ENCODE data around the gene CFAP69.
"Not testable (repeated sequence)": the region's sequence is repeated elsewhere in the genome, so short reads cannot be mapped to it uniquely, and the experiment has no call there.

CFAP69 gene

DNA sequence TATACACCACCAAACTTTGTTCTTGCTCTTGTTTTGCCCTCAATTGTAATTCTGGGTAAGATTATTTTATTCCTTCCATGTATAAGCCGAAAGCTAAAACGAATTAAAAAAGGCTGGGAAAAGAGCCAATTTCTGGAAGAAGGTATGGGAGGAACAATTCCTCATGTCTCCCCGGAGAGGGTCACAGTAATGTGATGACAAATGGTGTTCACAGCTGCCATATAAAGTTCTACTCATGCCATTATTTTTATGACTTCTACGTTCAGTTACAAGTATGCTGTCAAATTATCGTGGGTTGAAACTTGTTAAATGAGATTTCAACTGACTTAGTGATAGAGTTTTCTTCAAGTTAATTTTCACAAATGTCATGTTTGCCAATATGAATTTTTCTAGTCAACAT, 12.5 kb upstream of the CFAP69 start:
- no peak for DNase-seq

DNA sequence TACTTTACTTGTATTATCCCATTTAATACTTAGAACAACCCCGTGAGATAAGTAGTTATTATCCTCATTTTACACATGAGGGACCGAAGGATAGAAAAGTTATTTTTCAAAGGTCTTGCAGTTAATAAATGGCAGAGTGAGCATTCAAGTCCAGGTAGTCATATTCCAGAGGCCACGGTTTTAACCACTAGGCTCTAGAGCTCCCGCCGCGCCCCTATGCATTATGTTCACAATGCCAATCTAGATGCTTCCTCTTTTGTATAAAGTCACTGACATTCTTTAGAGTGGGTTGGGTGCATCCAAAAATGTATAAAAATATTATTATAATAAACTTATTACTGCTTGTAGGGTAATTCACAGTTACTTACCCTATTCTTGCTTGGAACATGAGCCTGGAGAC, 11.4 kb upstream of the CFAP69 start:
- DNase-seq = no peak

DNA sequence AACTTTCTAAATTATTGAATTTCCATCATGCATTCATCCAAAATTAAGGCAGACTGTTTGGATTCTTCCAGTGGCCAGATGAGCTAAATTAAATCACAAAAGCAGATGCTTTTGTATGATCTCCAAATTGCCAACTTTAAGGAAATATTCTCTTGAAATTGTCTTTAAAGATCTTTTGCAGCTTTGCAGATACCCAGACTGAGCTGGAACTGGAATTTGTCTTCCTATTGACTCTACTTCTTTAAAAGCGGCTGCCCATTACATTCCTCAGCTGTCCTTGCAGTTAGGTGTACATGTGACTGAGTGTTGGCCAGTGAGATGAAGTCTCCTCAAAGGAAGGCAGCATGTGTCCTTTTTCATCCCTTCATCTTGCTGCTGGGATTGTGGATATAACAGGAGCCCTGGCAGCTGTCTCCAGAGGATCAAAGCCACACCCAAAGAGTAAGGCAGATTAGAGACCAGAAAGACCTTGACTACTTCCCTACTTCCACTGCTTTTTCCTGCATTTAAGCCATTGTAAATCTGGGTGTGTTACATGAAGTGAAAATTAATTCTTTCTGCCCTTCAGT, 8.2 kb upstream of the CFAP69 start:
- DNase-seq = no peak

DNA sequence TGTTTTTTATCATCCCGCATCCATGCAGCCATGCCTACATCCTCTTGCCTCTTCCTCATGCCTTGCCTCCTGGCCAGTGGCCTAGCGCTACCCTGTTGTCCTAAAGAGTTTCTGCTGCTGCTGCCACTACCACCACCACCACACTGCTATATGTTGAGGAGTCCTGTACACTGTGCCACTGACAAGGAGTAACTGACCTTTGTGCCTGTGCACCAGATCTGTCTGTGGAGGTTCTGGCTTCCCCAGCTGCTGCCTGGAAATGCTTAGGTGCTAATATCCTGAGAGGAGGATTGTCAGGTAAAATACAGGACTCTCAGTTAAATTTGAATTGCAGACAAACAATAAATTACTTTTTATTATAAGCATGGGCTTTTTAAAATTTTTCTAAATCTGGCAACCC, 7.0 kb upstream of the CFAP69 start:
- no peak for DNase-seq

GRCh38 chr7:90238583-90238982, 6.4 kb upstream of the CFAP69 start:
- no peak for DNase-seq

GRCh38 chr7:90239050-90239449, 5.9 kb upstream of the CFAP69 start:
- no peak for DNase-seq

DNA sequence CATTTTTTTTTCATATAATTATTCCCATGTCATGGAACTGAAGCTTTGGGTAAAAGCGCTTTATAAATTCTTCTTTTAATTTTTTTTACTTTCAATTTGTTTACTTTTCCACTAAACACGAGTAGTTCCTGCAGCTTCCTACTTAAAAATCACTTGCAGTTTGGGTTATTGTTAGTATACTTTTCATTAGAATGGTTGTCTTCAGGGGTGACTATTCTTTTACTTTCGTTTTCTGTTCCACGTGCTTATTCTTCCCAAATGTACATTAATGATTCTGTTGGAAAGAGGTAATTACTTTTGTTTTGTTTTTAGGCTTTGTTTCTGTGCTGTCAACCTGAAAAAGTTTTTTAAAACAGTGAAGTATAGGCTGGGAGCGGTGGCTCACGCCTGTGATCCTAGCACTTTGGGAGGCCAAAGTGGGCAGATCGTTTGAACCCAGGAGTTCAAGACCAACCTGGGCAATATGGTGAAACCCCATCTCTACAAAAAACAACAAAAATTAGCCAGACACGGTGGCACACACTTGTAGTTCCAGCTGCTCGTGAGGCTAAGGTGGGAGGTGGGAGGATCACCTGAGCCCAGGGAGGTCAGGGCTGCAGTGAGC, 5.2 kb upstream of the CFAP69 start:
- DNase-seq = no peak

DNA sequence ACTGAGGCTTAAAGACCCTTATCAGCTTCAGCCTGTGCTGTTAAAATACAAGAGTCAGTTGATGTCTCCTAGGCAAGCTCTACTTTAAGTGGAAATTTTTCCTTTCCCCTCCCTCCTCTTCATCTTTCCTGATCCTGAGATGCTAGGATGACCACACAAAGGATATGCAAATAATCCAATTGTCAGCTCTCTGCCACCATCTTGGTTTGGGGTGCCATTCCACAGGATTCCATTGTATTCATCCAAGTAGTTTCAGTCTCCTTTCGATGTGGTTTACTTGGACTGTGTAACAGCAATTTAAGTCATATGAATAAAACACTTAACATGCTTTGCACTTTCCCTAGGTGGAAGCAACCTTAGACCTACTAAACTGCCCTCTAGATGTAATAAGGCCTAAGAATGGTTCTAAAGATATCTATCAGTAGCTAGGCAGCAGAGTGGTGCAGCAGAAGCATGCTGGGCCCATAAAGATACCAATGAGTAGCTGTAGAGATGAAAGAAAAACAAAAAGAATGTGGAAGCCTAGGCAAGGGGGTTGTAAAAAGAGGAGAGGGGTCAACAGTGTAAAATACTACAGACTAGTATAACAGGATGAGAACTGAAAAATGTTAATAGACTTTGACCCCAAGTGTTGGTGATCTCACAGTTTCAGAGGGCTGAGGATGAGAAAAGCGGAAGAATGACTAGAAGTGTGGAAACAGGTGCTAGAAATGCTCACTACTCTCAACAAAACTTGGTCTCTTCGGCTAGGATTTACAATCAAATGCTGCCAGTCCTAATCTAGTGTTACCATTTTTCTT, 2.4 kb upstream of the CFAP69 start:
- DNase-seq = no peak

- DNase-seq = no peak
Observed at GRCh38 chr7:90243556-90243955, 1.4 kb upstream of the CFAP69 start.

- no peak for DNase-seq
Observed at GRCh38 chr7:90244565-90244908, 437 bp upstream of the CFAP69 start.

GRCh38 chr7:90246171-90246570, 1.2 kb downstream of the CFAP69 start:
- no peak for DNase-seq

DNA sequence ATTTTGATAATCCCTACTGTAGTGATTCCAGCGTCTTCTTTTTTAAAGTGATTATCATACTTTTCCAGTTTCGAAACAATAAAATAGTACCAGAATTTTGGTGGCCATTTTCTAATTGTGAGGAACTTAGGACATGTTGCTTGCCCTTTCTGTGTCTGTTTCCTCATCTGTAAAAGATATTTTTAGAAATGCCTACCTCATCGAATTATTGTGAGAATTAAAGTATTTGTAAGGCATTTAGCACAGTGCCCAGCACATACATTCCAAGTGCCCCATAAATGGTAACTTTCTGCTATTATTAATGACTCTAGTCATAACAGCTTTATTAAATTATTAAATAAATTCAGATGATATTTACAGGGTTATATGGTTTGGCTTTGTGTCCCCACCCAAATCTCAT, 3.7 kb downstream of the CFAP69 start:
- no peak for DNase-seq

DNA sequence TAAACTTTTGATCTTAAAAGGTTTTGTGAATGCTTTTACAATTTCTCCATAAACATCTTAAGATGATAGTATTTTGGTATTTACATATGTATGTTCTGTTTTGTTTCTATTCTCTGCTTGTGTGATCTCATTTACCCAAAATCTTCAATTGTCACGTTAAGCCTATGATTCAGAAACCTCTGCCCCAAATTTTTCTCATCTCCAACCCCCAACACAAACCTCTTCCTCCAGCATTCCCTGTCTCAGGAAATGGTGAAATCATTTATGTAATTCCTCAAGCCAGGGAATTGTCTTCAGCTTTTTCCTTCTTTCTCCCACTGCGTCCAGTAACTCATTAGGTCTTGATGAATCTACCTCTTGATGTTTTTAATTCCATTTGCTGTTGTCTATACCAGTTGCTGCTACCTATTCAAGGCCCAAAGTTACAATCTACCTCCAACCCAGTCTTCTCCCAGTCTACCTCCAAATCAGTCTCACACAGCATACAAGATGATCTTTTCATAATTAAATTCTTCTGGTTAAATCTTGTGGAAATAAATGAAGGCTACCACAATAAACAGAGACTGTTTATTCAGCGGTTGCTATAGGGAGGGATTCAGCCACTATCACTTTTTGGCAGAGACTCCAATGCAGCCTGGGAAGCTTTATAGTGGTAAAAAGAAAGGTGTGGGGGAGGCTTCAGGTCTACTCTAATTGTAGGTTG, 5.8 kb downstream of the CFAP69 start:
- no peak for DNase-seq

GRCh38 chr7:90251304-90251635, 6.3 kb downstream of the CFAP69 start:
- DNase-seq = no peak

DNA sequence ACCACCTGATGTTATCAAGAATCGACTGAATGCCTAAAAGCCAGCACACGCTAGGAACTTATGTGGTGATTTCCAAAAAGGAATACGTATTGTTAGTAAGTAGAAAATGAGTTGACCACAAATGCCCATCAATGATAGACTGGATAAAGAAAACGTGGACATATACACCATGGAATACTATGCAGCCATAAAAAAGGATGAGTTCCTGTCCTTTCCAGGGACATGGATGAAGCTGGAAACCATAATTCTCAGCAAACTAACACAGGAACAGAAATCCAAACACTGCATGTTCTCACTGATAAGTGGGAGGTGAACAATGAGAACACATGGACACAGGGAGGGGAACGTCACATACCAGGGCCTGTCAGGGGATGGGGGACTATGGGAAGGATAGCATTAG, 11.0 kb downstream of the CFAP69 start:
- DNase-seq = not testable (repeated sequence)

DNA sequence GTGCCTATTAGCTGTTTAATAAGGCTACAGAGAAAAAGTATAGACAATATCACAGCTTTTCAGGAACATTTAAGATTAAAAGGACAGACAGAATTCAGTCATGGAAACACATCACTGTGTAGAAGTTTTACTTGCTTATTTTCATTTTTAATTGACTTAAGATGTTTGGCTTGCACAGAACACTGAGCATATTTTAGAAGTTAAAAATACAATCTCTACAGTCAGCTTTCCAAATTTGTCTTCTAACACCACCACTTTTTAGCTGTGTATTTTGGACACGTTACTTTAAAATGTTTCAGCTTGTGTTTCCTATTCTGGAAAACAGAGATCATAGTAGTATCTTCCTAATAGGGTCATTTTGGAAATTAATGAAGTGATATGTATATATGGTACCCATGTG, 11.8 kb downstream of the CFAP69 start:
- no peak for DNase-seq

GRCh38 chr7:90261441-90261840, 16.5 kb downstream of the CFAP69 start:
- DNase-seq = no peak

DNA sequence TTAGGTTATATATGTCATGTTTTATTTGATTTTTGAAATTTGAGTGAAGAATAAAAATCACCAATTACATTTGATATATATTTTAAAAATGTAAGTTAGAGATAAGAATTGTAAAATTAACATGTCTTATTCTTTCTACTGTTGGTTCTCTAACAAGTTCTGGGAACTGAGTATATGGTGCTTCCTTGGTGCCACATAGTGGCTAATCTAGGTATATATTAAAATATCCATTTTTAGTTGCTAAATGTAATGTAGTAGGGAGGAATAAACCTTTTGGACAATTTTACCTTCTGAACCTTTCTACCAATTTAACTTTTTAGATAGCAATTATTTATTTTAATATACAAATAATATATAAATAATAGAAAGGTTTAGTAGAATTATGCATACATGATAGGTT, 17.5 kb downstream of the CFAP69 start:
- DNase-seq = no peak

- DNase-seq = no peak
Observed at GRCh38 chr7:90266808-90267207, 21.8 kb downstream of the CFAP69 start.

- DNase-seq = no peak
Observed at GRCh38 chr7:90267263-90267858, 22.4 kb downstream of the CFAP69 start.

- DNase-seq = no peak
Observed at GRCh38 chr7:90269163-90269562, 24.2 kb downstream of the CFAP69 start.

All from nucleus accumbens (tissue), 56 donors.